Measurements from ENCODE around the gene RXRG. TPM values are rescaled to one million over a fixed set of nuclear protein-coding genes. Genes with fewer than 3 reads are reported as not detected.

RXRG gene
- total RNA-seq, 1 donor from 2014 or later: 1.0 TPM

DNA sequence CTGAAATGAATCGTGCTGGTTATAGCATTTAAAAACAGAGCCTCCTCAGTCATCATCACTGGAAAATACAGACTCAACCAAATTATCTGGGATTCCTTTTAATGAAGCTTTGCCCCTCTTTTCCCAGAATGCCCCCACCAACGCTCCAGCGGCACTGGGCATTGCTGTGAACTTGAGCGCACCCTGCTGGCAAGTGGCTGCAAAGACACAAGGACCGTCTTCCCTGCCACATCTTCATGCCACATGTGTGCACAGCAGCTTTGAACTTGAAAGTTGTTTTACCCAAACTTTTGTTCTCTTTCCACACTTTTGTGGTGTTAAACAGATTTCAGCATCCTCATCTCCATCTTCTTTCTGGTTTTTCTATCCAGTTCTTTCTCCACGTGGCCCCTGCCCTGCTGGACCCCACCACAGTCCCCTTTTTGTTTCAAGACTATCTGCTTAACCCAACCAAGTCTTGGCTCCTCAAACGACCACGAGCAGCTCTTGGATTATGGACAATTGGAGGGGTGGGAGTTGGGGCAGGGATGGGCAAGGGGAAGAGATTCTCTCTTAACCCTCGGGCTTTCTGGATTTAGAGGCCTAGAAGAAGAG lies 75.6 kb downstream of the RXRG start:
- DNase-seq (ENCODE audit: low spot score): peak; percentile 52

DNA sequence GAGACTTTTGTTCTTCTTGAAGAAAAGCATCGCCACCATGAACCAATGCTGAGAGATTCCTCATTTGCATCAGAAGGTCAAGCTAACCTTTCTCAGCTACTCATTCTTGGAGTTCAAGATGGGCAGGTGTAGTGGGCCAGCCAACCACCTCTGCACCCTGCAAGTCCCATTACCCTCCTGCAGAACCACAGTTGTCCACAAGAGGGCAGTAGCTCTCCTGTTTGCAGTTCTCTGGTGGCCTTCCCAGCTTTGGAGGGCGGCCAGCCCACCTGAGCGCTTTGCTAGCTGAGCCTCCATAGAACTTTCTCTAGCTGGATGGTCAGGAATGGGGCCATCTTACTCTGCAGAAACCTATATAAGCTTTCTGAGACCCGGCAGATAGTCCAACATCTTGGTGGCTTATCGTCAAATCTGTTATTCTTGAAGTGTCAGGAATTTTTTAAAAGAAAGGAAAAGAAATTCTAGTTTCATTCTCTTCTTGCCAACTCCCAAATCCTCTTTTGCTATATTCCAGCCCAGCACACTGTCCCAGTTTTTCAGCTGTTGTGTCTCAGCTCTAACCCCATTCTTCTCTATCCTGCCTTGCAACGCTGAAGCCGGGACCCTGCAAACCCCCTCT lies 77.4 kb downstream of the RXRG start:
- DNase-seq (ENCODE audit: low spot score): peak; percentile 71

DNA sequence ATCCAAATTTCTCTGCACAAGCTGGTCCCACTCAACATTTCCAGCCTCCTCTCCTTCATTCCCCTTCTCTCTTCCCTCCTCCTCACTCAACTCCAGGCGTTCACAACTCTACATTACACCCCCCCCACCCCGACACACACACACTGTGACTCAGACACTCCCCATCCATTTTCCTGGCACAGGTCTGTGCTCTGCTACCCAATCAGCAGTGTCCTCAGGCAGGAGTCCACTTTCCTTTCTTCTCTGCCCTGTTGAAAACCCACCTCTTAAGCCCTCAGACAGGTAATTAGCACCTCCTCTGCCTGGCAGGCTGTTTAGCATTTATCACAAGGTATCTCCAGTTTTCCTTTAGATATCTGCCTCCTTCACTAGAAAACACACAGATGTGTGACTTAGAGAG lies 79.6 kb downstream of the RXRG start:
- no peak for DNase-seq (ENCODE audit: low spot score)

DNA sequence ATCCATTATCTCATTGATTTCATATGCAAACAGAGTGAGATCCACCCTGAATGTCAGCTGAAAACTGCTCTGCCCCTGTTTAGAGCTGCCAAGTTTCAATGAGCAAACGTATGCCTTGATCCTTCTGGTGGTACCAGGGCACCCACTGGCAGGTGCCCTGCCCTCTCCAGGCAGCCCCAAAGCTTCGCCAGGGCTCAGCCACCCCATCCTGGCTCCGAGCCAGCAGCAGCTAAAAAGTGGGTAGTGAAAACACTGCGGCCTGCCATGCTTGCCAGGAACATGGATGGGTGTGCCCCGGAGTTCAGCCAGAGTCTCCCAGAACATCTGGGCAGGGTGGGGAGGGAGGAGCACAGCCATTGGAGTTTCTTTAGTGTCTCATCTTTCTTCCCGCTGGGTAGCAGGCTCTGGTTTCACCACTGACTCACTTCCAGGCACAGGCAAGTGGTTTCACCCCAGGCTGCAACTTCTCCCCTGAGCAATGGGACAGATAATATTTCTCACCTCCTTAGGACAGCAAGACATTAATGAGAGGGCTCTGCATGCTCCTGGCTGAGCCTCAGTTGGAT lies 80.3 kb downstream of the RXRG start:
- no peak for DNase-seq (ENCODE audit: low spot score)

DNA sequence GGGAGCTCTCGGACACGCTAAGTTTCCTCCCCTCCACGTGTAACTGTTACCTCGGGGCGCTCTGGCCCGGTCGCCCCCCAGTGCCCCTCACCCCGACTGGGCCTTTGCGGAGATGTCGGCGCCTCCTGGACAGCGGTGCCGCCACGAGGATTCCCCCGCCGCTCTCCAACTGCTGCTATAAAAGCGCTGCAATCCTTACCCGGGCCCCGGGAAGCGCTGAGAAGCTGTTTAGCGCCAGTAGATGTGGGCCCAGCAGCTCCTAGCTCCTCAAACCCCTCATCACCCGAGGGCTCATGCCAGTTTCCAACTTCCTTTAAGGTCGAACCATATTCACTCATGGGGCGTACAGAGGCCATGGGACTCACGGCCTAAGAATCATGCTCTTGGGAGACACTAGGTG lies 88.0 kb downstream of the RXRG start:
- no peak for DNase-seq (ENCODE audit: low spot score)

DNA sequence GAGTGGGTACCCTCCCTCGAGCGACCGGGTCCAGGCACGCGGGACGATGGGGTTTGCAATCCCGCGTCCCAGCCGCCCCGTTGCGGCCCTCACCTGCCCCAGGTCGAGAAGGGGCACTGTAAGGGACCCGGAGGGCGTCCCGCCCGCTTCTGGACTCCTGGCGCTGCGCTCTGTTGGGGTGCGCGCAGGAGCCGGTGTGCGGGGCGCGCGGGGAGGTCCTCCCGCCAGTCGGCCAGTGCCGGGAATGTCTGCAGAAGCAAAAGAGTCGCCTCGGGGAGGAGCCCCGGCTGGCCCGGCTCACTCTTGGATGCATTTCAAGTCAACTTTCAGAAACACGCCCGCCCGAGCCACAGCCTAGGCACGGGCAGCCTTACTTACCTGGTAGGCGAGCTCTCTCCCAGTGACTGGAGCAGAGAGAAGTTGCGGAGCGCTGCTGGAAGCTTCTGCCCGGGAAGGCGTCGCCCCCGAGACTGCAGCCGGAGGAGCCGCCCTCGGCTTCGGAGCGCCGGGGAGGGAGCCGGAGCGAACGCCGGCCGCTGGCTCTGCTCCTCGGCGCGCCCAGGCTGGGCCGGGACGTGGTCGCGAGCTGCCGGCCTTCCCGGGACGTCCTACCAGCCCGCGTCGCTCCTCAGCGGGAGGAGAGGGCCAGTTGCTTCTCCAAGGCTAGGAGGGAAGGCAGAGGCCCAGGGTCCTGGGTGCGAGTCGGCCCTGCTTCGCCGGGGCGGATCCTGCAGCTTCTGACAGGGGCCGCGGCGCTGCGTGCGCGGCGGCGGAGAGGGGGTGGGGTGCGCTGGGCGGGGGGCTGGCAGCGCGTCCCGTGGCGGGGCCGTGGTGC lies 88.7 kb downstream of the RXRG start, which contains the start of gene LMX1A:
TSS of gene LMX1A (minus strand) at position 739 of the 835 bp plus-strand sequence. CDS start 1,156 bp downstream, outside the sequence.
- DNase-seq (ENCODE audit: low spot score): no peak

DNA sequence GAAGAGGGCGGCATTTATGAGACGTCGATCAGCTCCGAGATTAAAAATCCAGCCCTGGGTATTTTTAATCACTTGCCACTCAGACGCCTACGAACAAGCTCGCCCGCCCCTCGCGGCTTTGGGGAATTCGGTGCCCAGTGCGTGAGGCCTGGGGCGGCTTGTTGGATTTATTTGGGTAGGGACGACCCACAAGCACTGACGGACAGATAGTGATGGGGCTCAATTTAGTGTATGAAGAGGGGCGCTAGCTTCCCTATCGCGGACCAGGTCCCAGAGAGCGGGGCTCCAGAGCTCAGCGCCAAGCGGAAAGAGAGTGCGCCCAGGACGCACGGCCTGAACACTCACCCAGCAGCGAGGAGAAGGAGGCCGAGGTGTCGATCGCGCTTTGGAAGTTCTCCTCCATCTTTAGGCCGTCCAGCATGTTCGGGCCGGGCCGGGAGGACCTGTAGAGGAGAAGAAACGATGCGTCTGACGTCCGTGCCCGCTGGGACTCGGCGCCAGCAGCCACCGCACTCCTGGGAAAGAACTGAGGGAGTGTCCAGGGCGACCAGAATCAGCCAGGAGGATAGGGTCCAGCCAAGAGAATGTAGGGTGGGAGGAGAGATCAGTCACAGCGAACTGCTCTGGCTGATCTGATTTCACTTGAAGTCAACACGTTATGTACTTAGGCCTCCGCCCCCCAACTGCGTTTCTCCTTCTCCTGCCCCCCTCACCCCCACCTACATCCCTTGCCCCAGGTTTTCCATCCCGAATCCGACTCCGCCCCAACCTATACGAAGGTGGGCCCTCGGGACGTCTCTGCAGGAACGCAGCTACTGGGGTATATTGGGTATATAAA lies 89.6 kb downstream of the RXRG start:
- DNase-seq (ENCODE audit: low spot score): no peak

DNA sequence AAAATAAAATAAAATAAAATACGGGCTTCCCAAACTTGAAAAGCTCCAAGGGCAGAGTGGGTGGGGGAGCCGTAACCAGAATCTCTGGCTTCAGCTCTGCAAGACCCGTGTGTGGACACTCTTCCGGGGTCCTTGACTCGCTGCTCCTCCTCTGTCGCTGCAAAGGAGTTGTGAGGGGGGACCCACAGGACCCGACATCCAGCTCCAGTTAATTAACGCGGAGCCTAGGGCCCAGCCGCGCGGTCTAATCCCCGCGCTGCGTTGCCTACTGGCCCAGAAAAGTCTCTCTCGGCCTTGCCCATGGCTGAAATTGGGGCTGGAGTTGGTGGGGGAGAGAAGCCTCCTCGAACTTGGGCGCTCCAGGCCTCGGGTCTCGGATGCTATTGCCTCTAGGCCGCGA lies 90.2 kb downstream of the RXRG start:
- no peak for DNase-seq (ENCODE audit: low spot score)

DNA sequence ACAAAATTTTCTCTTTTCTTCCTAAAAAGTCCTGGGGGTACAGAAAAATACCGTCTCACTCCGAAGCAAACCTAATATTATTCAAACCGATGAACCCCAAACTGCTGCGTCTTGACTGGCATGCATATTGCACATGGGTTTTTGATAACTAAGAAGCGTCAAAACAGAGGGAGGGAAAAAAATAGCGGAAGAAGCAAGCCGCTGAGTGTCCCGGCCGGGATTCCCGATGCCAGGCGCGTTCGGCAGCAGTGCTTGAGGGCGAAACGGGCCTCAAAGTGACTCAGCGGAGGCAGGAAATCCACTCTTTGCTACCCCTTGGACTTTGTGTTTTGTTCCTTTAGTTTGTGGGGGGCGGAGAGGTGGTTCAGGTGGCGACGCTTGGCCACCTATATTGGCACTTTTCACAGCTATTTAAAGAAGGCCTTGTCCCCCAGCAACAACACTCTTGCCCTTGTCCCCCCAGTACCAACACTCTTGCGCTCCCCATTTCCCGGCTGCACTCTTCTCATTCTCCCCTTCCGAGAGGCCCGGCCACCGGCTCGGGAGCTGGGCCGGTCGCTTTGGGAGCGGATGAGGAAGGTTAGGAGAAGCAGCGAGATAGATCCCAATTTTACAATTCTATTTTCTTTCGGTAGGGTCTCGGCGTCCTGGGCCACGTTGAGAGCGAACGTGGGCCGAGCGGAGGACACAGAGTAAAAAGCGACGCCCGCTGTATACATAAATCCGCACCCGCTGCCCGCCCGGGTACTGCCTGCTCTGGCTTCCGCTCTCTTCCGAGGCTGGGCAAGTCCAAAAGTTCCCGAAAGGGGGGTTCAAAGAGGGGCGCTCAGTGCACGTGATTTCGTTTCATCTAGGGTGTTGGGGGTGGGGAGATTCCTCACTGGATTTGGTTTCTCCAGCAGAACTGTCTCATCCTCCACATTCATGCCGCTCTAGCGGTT lies 90.9 kb downstream of the RXRG start:
- no peak for DNase-seq (ENCODE audit: low spot score)

DNA sequence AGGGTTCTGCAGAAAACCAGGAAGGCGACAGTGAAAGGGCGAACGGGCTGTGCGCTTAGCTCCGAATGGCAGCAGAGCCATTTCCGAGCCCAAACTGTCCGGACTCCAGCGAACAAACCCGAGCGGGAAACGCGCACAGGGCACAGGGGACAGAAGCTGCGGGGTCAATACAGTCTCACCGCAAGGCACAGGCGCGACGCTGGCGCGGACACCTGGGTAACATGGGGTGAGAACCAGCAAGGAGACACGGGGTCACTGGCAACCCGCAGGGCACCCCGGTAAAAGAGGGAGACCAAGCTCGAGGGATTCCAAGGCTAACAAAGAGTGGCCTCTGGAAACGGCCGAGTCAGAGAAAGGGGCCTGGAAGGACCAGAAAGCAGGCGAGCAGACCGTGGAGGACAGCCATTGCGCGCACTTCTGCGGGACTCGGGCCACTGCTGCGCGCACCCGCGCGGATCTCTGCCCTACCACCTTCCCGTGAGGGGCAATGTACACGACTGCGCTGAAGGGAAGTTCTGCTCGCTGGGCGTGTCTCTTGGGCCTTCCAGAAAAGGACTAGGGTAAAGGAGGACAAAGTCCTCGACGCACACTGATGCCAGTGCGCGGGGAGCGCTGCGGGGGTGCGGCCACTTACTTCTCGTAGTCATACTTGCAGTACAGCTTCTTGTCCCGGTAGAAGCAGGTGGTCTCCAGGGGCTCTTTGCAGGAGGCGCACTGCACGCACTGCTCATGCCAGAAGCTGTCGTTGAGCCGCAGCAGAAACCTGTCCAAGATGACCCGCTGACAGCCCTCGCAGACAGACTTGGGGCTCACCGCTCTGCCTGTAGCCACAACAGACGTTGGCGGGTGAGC lies 92.3 kb downstream of the RXRG start:
- peak; percentile 25 for DNase-seq (ENCODE audit: low spot score)

DNA sequence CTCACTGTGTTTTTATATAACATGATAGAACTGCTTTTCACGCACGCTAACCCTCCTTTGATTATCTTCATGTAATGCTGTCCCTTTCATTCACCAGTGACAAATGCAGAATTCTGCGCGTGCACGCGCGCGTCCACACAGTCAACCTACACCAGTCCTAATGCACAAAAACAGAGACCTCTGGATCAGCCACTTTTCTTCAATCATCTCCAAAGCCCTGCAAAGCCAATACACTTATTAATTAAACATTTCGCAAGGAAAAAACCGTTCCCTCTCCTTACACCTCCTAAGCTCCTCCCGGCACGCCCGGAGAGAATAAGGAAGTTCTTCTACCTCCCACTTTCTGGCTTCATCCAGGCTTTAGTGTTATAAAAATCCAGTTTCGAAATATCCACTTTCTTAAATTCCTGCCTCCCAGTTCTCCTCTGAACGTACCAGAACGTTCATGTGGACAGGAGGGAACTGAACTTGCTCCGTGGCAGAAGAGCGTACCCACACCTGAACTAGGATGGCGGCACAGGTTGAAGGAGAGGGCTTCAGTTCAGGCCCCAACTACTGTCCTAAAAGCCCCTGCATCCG lies 93.0 kb downstream of the RXRG start:
- no peak for DNase-seq (ENCODE audit: low spot score)

Other genes with a start within 250 kb of the RXRG start
- 0.12 TPM for gene LMX1A, start 88.4 kb downstream of the RXRG start, total RNA-seq
- gene LRRC52, start 98.9 kb upstream of the RXRG start, total RNA-seq: not detected
- 281 TPM for gene MGST3, start 186.1 kb upstream of the RXRG start, total RNA-seq

All from mucosa of gallbladder (tissue), 1 donor.